ENCODE results near the gene TXN. TPM values are rescaled to one million over a fixed set of nuclear protein-coding genes. Genes with fewer than 3 reads are reported as not detected.
A peak's percentile ranks its signal among the peaks of the same experiment; 100 is the strongest.

TXN gene
- total and polyA plus RNA-seq, 2 of the 4 experiments (the other 2 are of a cell fraction) = 277 to 578 TPM

DNA sequence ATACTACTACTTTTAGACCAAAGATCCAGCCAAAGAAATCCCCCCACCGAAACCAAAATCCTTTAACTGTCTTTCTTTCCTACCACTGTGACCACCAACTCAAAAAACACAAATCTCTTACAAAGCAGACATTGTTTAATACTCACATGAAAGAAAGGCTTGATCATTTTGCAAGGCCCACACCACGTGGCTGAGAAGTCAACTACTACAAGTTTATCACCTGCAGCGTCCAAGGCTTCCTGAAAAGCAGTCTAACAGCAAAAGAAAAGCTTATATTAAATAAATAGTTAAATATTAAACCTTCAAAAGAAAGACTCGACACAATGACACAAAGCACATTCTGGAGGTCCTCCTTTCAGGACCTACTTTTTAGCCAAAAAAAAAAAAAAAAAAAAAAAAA lies 5.1 kb downstream of the TXN start:
- POLR2A ChIA-PET (ENCODE audit: unreplicated experiment) = no interaction called here

More for the DNA sequence above, 5.1 kb downstream of the TXN start:
- Histone ChIP-seq H4K91ac (ENCODE audit: insufficient read depth, low read depth, low read length) (no peak overlapping the region), H3K36me3 (ENCODE audit: control insufficient read depth, insufficient read depth, low read length) (peaks cover 29% of the 10 kb centered on the region), H3K79me1 (ENCODE audit: low read depth in 1 of 2, low read length in 2 of 2) (peaks cover 25 to 74% of the 10 kb centered on the region in 2 experiments), H3K4me3 (ENCODE audit: insufficient read depth, low read depth, low read length) (no peak overlapping the region), H3K9me1 (ENCODE audit: insufficient read depth, low read length) (peaks cover 16% of the 10 kb centered on the region), H2AFZ (replicated peaks; ENCODE audit: low read length, poor library complexity) (no peak overlapping the region), H2BK20ac (ENCODE audit: low read depth, low read length) (no peak overlapping the region), H3K9me3 (ENCODE audit: control insufficient read depth, insufficient read depth, low read length) (no peaks in the 10 kb centered on the region), H3K9ac (ENCODE audit: low read depth, low read length) (no peak overlapping the region), H3K23ac (ENCODE audit: low read depth, low read length) (0 out of 2 replicates have a peak overlapping the region, but pooled peaks have one; percentile 10), H3K4me1 (ENCODE audit: control insufficient read depth, insufficient read depth, low read length) (no peaks in the 10 kb centered on the region; the same call in 1 of the 2 replicates), H2BK15ac (ENCODE audit: low read depth, low read length) (no peak overlapping the region), H3K18ac (ENCODE audit: low read depth, low read length) (no peak overlapping the region), H3K4ac (ENCODE audit: low read depth, low read length) (no peak overlapping the region), H3K27ac (ENCODE audit: insufficient read depth, low read length) (no peak overlapping the region), H2AK5ac (ENCODE audit: low read depth, low read length) (no peak overlapping the region), H4K8ac (ENCODE audit: low read depth in 2 of 2, low read length in 2 of 2) (no peak overlapping the region), H4K5ac (ENCODE audit: low read depth, low read length) (no peak overlapping the region), H2AK9ac (replicated peaks; ENCODE audit: low read depth, low read length, poor library complexity) (no peak overlapping the region), H3K4me2 (ENCODE audit: low read depth, low read length) (no peak overlapping the region), H4K20me1 (ENCODE audit: insufficient read depth, low read length) (peaks cover 85% of the 10 kb centered on the region), H2BK120ac (ENCODE audit: low read depth, low read length) (no peak overlapping the region), H3K27me3 (ENCODE audit: control insufficient read depth, insufficient read depth, low read length) (no peaks in the 10 kb centered on the region), H3K14ac (replicated peaks; ENCODE audit: low read depth, low read length) (no peak overlapping the region), H3K56ac (ENCODE audit: extremely low read depth, insufficient read depth, low read length) (no peak overlapping the region), H2BK5ac (ENCODE audit: low read depth, low read length, poor library complexity, severe bottlenecking) (no peak overlapping the region)
- in situ Hi-C loops (cut with MboI; ENCODE audit: low sequenced_read_pairs) (no loop called here), dilution Hi-C loops (cut with HindIII; ENCODE audit: low sequenced_read_pairs, unreplicated experiment) (no loop called here), intact Hi-C loops (cut with micrococcal nuclease) (loop anchor here (10.0 kb wide), 1 partner anchor 324 kb away; the partner anchor contains the start of gene SVEP1)
- ATAC-seq (ENCODE audit: low read depth) = no peak
- BruUV-seq (replicated peaks) = no TSS peak
- WGBS, 2 experiments (ENCODE audit: extremely low coverage in 2 of 2, insufficient read length in 1 of 2) = no CpG with 5 or more reads among the region's 4 CpGs
- DNase-seq = no peak
- CTCF ChIA-PET = no interaction called here
- TF ChIP-seq RCOR1 (IDR thresholded peaks at IDR 0.05; ENCODE audit: insufficient replicate concordance, low read length) (no peak), POLR2A (IDR thresholded peaks at IDR 0.05; ENCODE audit: low read depth, low read length) (no peak), NFE2L2 (IDR thresholded peaks at IDR 0.05; ENCODE audit: low read depth, low read length) (no peak), MXI1 (IDR thresholded peaks at IDR 0.05; ENCODE audit: borderline replicate concordance, low read depth, low read length) (no peak), MAFK (IDR thresholded peaks at IDR 0.05; ENCODE audit: low read depth, low read length) (no peak), RAD21 (IDR thresholded peaks at IDR 0.05; ENCODE audit: low read length) (no peak), FOS (IDR thresholded peaks at IDR 0.05; ENCODE audit: low read depth, low read length) (no peak), RFX5 (IDR thresholded peaks at IDR 0.05; ENCODE audit: low read depth, low read length) (no peak)
- TF ChIP-seq, protein P1, sequence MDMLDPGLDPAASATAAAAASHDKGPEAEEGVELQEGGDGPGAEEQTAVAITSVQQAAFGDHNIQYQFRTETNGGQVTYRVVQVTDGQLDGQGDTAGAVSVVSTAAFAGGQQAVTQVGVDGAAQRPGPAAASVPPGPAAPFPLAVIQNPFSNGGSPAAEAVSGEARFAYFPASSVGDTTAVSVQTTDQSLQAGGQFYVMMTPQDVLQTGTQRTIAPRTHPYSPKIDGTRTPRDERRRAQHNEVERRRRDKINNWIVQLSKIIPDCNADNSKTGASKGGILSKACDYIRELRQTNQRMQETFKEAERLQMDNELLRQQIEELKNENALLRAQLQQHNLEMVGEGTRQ (IDR thresholded peaks at IDR 0.05; ENCODE audit: low read depth, low read length) = no peak

Measured in IMR-90 (cell line).